Breast epithelium (tissue), 3 donors: ENCODE results near the gene HHATL.

Source experiments
- CTCF ChIP-seq, 3 donors: fragments of 450-650 bp; IDR thresholded peaks; one replicate each; pipeline ENCODE4 v1.5.1; 2016 to 2017; ENCODE audit warnings: antibody characterized with exemption in 3 of 3, mild to moderate bottlenecking in 3 of 3, moderate library complexity in 3 of 3
- POLR2A ChIP-seq: fragments of 450-650 bp; IDR thresholded peaks from one replicate; pipeline ENCODE4 v1.6.1; 2016; ENCODE audit warnings: antibody characterized with exemption, mild to moderate bottlenecking, moderate library complexity
- POLR2AphosphoS5 ChIP-seq, 3 donors: sonication (generic); formaldehyde crosslinking; IDR thresholded peaks; one replicate each; pipeline ENCODE4 v1.6.1; 2017; ENCODE audit warnings: antibody characterized with exemption in 3 of 3

GRCh38 chr3:42651248-42652091 lies 51.1 kb downstream of the HHATL start:
- TF ChIP-seq POLR2AphosphoS5 (IDR thresholded peaks at IDR 0.05) (no peak), CTCF (IDR thresholded peaks at IDR 0.05) (no peak), POLR2A (no peak)
